Suprapubic skin (tissue), 4 donors: ENCODE data around the gene PIGB.

Experiments
- POLR2A ChIP-seq, 2 donors: fragments of 450-650 bp; IDR thresholded peaks; one replicate each; pipeline ENCODE4 v1.6.1; 2017; ENCODE audit warnings: antibody characterized with exemption in 2 of 2, mild to moderate bottlenecking in 2 of 2, moderate library complexity in 2 of 2
- POLR2AphosphoS5 ChIP-seq, 3 donors: sonication (generic); formaldehyde crosslinking; IDR thresholded peaks; one replicate each; pipeline ENCODE4 v1.6.1; 2017; ENCODE audit warnings: antibody characterized with exemption in 3 of 3
- TF ChIP-seq, protein P1 (sequence below), 2 donors: fragments of 200-600 bp in 1 of 2; fragments of 450-650 bp in 1 of 2; sonication (generic) in 1 of 2; IDR thresholded peaks; one replicate each; pipeline ENCODE4 v1.5.1; 2016 to 2019; ENCODE audit warnings: antibody characterized with exemption in 2 of 2, mild to moderate bottlenecking in 1 of 2, moderate library complexity in 1 of 2

DNA sequence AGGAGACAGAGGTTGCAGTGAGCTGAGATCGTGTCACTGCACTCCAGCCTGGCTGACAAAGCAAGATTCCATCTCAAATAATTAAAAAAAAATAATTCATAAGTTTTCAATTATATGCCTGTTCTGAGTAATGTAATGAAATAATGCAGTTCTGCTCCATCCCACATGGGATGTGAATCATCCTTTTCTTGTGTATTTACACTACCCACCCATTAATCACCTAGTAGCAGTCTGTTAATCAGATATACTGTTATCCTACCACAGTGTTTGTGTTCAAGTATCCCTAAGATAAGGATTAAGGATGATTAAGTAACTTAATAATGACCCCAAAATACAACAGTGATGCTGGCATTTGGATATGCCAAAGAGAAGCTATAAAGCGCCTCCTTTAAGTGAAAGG, 38.8 kb downstream of the PIGB start:
- no peak for TF ChIP-seq POLR2AphosphoS5 (IDR thresholded peaks at IDR 0.05)
- TF ChIP-seq, protein P1, sequence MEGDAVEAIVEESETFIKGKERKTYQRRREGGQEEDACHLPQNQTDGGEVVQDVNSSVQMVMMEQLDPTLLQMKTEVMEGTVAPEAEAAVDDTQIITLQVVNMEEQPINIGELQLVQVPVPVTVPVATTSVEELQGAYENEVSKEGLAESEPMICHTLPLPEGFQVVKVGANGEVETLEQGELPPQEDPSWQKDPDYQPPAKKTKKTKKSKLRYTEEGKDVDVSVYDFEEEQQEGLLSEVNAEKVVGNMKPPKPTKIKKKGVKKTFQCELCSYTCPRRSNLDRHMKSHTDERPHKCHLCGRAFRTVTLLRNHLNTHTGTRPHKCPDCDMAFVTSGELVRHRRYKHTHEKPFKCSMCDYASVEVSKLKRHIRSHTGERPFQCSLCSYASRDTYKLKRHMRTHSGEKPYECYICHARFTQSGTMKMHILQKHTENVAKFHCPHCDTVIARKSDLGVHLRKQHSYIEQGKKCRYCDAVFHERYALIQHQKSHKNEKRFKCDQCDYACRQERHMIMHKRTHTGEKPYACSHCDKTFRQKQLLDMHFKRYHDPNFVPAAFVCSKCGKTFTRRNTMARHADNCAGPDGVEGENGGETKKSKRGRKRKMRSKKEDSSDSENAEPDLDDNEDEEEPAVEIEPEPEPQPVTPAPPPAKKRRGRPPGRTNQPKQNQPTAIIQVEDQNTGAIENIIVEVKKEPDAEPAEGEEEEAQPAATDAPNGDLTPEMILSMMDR (IDR thresholded peaks at IDR 0.05), result no peak
- no peak for TF ChIP-seq POLR2A (IDR thresholded peaks at IDR 0.05)
